ENCODE data around the gene RTL9.

RTL9 gene

GRCh38 chrX:110396735-110397134 lies 38.1 kb downstream of the RTL9 start:
- no peak for DNase-seq (ENCODE audit: low spot score)
- TF ChIP-seq CTCF (IDR thresholded peaks at IDR 0.05; ENCODE audit: extremely low read depth, insufficient read depth, missing control alignments), result no peak
- in situ Hi-C loops (cut with MboI; ENCODE audit: low pct_unique_long_range_greater_than_20kb, low sequenced_read_pairs, unreplicated experiment), result no loop called here

- no peak for TF ChIP-seq CTCF (IDR thresholded peaks at IDR 0.05; ENCODE audit: extremely low read depth, insufficient read depth, missing control alignments)
- no peak for DNase-seq (ENCODE audit: low spot score)
- in situ Hi-C loops (cut with MboI; ENCODE audit: low pct_unique_long_range_greater_than_20kb, low sequenced_read_pairs, unreplicated experiment), result no loop called here
Observed at GRCh38 chrX:110397339-110397738, 38.7 kb downstream of the RTL9 start.

- no peak for DNase-seq (ENCODE audit: low spot score)
- TF ChIP-seq CTCF (IDR thresholded peaks at IDR 0.05; ENCODE audit: extremely low read depth, insufficient read depth, missing control alignments), result no peak
- in situ Hi-C loops (cut with MboI; ENCODE audit: low pct_unique_long_range_greater_than_20kb, low sequenced_read_pairs, unreplicated experiment), result no loop called here
Observed at GRCh38 chrX:110397904-110398303, 39.3 kb downstream of the RTL9 start.

GRCh38 chrX:110399497-110399896 lies 40.8 kb downstream of the RTL9 start:
- no peak for TF ChIP-seq CTCF (IDR thresholded peaks at IDR 0.05; ENCODE audit: extremely low read depth, insufficient read depth, missing control alignments)
- no peak for DNase-seq (ENCODE audit: low spot score)
- in situ Hi-C loops (cut with MboI; ENCODE audit: low pct_unique_long_range_greater_than_20kb, low sequenced_read_pairs, unreplicated experiment), result no loop called here

- no peak for DNase-seq (ENCODE audit: low spot score)
- in situ Hi-C loops (cut with MboI; ENCODE audit: low pct_unique_long_range_greater_than_20kb, low sequenced_read_pairs, unreplicated experiment), result loop anchor here (25.0 kb wide), 1 partner anchor 488 kb away; no protein-coding TSS in a partner anchor
- no peak for TF ChIP-seq CTCF (IDR thresholded peaks at IDR 0.05; ENCODE audit: extremely low read depth, insufficient read depth, missing control alignments)
Observed at GRCh38 chrX:110399966-110400365, 41.3 kb downstream of the RTL9 start.

- no peak for DNase-seq (ENCODE audit: low spot score)
- in situ Hi-C loops (cut with MboI; ENCODE audit: low pct_unique_long_range_greater_than_20kb, low sequenced_read_pairs, unreplicated experiment), result loop anchor here (25.0 kb wide), 1 partner anchor 489 kb away; no protein-coding TSS in a partner anchor
- TF ChIP-seq CTCF (IDR thresholded peaks at IDR 0.05; ENCODE audit: extremely low read depth, insufficient read depth, missing control alignments), result peak; percentile 14
Observed at GRCh38 chrX:110401135-110401534, 42.5 kb downstream of the RTL9 start.
